ENCODE results near the gene ARID2.

- TF ChIP-seq CTCF (IDR thresholded peaks at IDR 0.05): no peak
- no peak for TF ChIP-seq POLR2AphosphoS5 (IDR thresholded peaks at IDR 0.05)
These were observed 198.8 kb downstream of the ARID2 start for GRCh38 chr12:45928309-45928708.
